ENCODE results near the gene SLC45A1.

Gene SLC45A1

GRCh38 chr1:8360493-8361197, 42.7 kb downstream of the SLC45A1 start:
- no peak for TF ChIP-seq CTCF (IDR thresholded peaks at IDR 0.05)

- TF ChIP-seq CTCF (IDR thresholded peaks at IDR 0.05), result no peak
Observed at GRCh38 chr1:8361198-8361849, 43.4 kb downstream of the SLC45A1 start.

GRCh38 chr1:8362701-8363101, 44.8 kb downstream of the SLC45A1 start:
- TF ChIP-seq CTCF (IDR thresholded peaks at IDR 0.05), result no peak

- no peak for TF ChIP-seq CTCF (IDR thresholded peaks at IDR 0.05)
Observed at GRCh38 chr1:8363186-8363766, 45.4 kb downstream of the SLC45A1 start.

GRCh38 chr1:8363767-8364301, 45.9 kb downstream of the SLC45A1 start:
- no peak for TF ChIP-seq CTCF (IDR thresholded peaks at IDR 0.05)

GRCh38 chr1:8364528-8365442, 46.9 kb downstream of the SLC45A1 start:
- no peak for TF ChIP-seq CTCF (IDR thresholded peaks at IDR 0.05)

All from LNCAP (cell line).